ENCODE data around the gene KCNAB1.

GRCh38 chr3:156332304-156332703 is 211.9 kb downstream of the KCNAB1 start:
- TF ChIP-seq CTCF (IDR thresholded peaks at IDR 0.05), result no peak
- TF ChIP-seq POLR2A (IDR thresholded peaks at IDR 0.05), result no peak
- TF ChIP-seq POLR2AphosphoS5 (IDR thresholded peaks at IDR 0.05), result no peak
- no peak for TF ChIP-seq EP300 (IDR thresholded peaks at IDR 0.05; ENCODE audit: low read depth)

Data from transverse colon (tissue), 4 donors.